HG02588 (cell line): ENCODE measurements around the gene ZNF268.
A peak's percentile ranks its signal among the peaks of the same experiment; 100 is the strongest.

Experiments
- ATAC-seq: cut with Tn5 transposase; IDR thresholded peaks from one replicate; pipeline ENCODE4 v1.9.1; 2021; ENCODE audit warnings: mild to moderate bottlenecking, moderate library complexity; ENCODE audit not compliant: unreplicated experiment

The ZNF268 gene

DNA sequence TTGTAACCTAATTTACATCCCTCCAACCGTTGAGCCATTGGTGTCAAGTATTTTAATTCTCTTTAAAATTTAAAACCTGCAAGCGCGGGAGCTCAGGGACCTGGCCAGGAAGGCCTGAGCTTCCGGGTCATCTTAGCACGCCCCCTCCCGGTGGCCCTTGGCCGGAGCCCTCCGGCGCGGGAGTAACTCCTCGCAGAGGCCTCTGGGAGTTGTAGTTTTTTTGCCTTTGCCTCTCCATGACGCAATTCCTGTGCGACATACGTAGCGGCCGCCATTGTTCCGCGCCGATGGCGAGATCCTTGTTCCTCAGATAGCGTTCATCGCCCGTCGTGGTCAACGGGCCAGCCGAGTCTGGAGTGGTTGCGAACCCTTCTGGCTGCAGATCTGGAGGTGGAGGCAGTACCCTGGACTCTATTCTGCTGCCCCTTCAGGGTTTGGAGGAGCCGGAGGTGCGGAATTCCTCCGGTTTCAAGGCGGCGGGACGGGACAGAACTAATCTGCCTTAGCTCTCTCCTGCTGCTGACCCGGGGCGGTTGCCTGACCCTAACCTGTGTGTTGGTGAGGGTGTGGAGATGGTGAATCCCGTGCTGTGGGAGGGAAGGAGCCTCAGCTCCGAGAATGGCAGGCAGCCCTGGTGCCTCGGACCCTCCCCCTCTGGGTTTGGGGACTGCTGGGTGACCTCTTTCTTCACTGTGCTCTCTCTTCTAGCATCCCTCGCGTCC is at the start of gene ZNF268:
TSS of gene ZNF268 (plus strand) at position 258 of the 722 bp plus-strand sequence. CDS start 503 bp downstream, outside the sequence.
- peak; percentile 89 for ATAC-seq

DNA sequence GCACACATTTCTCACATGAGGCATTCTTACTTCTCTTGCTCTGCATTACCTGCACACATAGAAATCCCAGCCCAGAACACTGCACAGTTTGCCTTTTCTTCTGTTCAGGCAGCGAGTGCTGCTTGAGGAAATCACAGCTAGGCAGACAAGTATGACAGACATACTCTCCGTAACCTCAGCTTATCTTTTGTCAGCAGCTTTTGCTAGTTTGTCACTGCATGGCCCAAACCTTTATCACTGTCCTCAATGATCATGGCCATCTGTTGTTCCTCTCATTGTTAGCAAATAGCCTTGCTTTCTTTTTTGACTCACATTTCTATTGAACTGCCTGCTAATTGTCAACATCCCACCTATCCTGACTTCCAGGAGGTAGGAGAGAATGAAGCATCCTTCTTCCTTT is 45.5 kb upstream of the ZNF268 start:
- no peak for ATAC-seq

GRCh38 chr12:133145981-133146380 is 35.3 kb upstream of the ZNF268 start:
- ATAC-seq, result no peak

DNA sequence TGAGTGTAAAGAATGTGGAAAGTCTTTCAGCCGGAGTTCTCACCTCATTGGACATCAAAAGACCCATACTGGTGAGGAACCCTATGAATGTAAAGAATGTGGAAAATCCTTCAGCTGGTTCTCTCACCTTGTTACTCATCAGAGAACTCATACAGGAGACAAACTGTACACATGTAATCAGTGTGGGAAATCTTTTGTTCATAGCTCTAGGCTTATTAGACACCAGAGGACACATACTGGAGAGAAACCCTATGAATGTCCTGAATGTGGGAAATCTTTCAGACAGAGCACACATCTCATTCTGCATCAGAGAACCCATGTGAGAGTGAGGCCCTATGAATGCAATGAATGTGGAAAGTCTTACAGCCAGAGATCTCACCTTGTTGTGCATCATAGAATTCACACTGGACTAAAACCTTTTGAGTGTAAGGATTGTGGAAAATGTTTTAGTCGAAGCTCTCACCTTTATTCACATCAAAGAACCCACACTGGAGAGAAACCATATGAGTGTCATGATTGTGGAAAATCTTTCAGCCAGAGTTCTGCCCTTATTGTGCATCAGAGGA is 25.1 kb upstream of the ZNF268 start:
- ATAC-seq, result no peak

- ATAC-seq, result no peak
These were observed 15.5 kb upstream of the ZNF268 start for GRCh38 chr12:133165776-133166175.

- ATAC-seq, result no peak
These were observed 8.8 kb upstream of the ZNF268 start for GRCh38 chr12:133172491-133172890.

GRCh38 chr12:133174901-133175300 is 6.4 kb upstream of the ZNF268 start:
- ATAC-seq, result no peak

DNA sequence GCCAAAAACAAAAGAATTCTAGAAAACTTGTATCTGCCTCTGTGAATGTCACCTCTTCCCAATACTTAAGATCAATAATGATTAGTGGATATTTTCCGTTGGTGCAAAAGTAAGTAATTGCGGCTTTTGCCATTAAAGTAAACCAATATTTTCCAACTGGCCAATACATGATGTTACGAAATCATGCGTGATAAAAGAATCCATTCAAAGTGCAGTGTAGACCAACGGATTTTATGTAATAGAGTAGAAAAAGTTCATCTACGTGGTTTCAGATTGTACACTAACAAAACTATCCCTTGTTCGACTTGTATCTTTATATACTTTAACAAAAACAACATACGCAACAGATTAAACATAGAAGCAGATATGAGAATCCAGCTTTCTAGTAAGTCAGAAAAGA is 626 bp upstream of the ZNF268 start:
- ATAC-seq, result no peak

DNA sequence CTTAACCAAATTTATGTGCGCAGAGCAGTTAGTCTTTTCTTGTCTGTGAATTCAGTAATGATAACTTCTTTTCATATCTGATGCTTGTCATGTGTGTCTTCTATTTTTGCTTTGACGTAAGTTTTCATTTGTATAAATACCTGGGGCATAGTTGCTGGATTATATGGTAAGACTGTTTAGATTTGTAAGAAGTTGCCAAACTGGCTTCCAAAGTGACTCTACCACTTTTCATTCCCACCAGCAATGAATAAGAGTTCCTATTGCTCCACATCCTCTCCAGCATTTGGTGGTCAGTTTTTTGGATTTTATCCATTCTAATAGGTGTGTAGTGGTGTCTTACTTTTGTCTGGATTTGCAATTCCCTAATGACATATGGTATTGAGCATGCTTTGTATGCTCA is 8.9 kb downstream of the ZNF268 start:
- ATAC-seq, result no peak

DNA sequence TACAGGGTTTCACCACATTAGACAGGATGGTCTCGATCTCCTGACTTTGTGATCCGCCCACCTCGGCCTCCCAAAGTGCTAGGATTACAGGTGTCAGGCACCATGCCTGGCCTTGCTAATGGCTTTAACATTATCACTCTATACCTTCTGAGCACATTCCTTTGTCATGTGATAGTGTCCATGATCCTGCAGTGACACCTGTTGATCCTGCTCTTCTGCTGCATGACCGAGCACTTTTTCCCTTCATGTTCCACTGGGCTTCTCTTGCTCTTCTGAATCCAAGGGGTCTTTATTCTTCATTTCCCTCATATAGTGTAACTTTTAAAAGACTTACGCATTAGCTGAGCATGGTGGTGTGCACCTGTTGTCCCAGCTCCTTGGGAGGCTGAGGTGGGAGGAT is 11.6 kb downstream of the ZNF268 start:
- ATAC-seq, result no peak

DNA sequence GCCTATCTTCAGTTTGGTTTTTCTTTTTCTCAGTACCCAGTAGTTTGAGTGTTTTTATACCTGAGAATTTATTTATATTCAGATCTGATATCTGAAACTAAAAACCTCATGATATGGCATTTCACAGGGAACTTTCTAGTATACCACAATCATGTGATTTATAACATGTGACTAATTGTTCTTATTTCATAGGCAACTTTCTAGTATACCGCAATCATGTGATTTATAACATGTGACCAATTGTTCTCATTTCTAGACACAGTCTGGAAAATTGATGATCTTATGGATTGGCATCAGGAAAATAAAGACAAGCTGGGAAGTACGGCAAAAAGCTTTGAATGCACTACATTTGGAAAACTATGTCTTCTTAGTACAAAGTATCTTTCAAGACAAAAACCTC is 20.6 kb downstream of the ZNF268 start:
- ATAC-seq, result no peak

GRCh38 chr12:133202493-133203343 is 21.4 kb downstream of the ZNF268 start:
- no peak for ATAC-seq

GRCh38 chr12:133203344-133204263 is 22.3 kb downstream of the ZNF268 start:
- no peak for ATAC-seq

GRCh38 chr12:133204264-133204603 is 22.9 kb downstream of the ZNF268 start:
- no peak for ATAC-seq

DNA sequence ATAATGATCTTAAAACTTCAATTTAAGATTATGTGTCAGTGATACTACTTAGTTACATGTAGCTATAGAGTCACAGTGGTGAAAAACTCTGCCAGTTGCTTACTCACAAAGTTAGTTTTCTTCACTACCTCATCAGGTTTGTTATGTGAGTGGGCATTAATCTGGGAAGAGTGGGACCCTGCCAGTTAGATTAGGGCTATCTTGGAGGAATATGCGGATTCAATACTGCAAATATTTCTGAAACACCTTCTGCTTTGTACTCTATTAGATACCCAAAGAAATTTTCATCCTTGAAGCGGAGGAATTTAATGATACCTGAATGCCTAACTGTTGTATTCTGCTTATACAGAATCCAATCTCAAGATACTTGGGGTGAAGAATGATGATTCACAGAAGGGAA is 25.1 kb downstream of the ZNF268 start:
- ATAC-seq, result no peak

- no peak for ATAC-seq
These were observed 34.4 kb downstream of the ZNF268 start for GRCh38 chr12:133215724-133216123.

GRCh38 chr12:133217219-133217618 is 35.9 kb downstream of the ZNF268 start:
- ATAC-seq, result no peak

DNA sequence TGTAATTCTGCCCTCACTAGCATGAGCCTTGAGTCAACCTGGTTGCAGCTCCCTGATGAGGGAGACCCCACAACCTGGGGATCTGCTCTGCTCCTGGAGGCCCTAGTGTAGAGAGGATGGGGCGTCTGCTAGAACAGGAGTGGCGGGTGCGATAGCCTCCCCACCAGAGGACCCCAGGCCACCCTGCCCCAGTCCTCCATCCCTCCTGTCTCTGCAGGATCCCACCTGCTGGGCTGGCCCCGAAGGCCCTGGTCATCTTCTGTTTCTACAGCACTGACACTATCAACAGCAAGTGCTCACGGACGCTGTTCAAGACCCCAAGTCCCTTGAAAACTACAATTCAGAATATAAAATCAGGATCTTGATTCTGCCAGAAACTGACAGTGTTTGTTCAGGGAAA is 39.2 kb downstream of the ZNF268 start:
- no peak for ATAC-seq

DNA sequence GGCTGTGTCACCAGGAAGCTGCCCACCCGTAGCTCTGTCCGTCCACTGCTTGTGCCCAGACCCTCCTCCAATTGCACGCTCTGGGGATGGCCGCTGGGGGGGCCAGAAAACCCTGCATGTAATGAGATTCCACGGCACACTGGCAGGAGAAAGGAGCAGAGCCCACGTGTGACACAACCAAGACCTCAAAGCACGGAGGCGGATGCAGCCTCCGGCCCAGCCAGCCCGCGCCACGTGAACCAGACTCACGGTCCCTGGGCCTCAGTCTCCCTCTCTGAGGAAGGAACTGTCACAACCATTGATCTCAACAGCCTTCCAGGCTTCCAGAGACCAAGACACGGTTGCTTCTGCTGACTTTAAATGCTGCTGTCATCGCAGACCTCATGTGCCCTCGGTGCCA is 39.9 kb downstream of the ZNF268 start:
- ATAC-seq, result no peak

DNA sequence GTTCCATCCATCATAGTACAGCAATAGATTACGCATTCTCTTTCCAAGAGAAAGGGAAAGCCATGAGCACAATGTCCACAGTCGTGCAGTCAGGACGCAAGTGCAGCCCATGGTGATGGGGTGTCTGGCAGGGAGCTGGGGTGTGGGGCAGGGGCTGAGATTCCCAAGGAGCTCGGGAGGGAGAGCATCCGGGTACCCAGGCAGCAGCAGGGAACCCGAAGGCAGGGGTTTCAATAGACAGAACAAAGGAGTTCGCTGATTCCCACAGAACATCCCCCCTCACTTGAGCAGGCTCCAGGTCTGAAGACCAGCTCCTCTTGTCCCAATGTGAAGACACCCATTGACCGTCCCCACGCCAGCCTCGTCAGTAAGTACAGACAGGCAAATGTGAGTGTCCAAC is 40.9 kb downstream of the ZNF268 start:
- ATAC-seq, result no peak

DNA sequence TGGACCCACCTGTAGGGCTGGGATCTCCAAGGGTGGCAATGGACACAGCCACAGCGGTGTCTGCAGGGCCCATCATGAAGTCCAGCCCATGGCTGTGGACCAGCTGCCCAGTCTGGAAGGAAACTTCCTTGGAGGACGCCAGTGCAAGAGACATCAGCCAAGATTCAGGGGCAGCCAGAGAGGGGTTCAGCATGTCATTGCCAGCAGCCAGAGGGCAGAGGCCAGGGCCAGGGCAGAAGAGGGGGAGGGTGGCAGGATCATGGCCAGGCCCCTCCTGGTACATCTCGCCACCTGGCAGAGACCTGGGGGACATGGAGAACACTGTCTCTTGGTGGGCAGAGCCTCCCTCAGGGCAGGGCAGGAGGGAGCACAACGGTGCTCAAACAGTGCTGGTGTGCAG is 44.2 kb downstream of the ZNF268 start:
- no peak for ATAC-seq
